ENCODE data around the gene OSBPL6.

GRCh38 chr2:178197791-178198190, 3.5 kb downstream of the OSBPL6 start:
- TF ChIP-seq, protein P1, sequence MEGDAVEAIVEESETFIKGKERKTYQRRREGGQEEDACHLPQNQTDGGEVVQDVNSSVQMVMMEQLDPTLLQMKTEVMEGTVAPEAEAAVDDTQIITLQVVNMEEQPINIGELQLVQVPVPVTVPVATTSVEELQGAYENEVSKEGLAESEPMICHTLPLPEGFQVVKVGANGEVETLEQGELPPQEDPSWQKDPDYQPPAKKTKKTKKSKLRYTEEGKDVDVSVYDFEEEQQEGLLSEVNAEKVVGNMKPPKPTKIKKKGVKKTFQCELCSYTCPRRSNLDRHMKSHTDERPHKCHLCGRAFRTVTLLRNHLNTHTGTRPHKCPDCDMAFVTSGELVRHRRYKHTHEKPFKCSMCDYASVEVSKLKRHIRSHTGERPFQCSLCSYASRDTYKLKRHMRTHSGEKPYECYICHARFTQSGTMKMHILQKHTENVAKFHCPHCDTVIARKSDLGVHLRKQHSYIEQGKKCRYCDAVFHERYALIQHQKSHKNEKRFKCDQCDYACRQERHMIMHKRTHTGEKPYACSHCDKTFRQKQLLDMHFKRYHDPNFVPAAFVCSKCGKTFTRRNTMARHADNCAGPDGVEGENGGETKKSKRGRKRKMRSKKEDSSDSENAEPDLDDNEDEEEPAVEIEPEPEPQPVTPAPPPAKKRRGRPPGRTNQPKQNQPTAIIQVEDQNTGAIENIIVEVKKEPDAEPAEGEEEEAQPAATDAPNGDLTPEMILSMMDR (IDR thresholded peaks at IDR 0.05): no peak
- no peak for TF ChIP-seq POLR2A (IDR thresholded peaks at IDR 0.05)

Data from gastroesophageal sphincter (tissue), 3 donors.